H9 (cell line): ENCODE measurements around the gene SMIM36. TPM values are rescaled to one million over a fixed set of nuclear protein-coding genes. Genes with fewer than 3 reads are reported as not detected.

Source experiments
- DNase-seq: peaks from one replicate; pipeline ENCODE4 v3.0.0-alpha.2; 2017
- H2AFZ ChIP-seq: one replicate; pipeline ENCODE4 v1.6.1; 2013; ENCODE audit warnings: mild to moderate bottlenecking, low read length, control low read depth, moderate library complexity
- H2AK5ac ChIP-seq: 2 replicates; pipeline ENCODE4 v1.6.1; 2013; ENCODE audit warnings: low read length, control low read depth, mixed read lengths; ENCODE audit not compliant: insufficient read length
- H2BK120ac ChIP-seq: one replicate; pipeline ENCODE4 v1.6.1; 2013; ENCODE audit warnings: low read depth, mild to moderate bottlenecking, low read length, control low read depth, inconsistent platforms; ENCODE audit not compliant: poor library complexity, severe bottlenecking
- H2BK12ac ChIP-seq: 2 replicates; pipeline ENCODE4 v1.6.1; 2013; ENCODE audit warnings: low read length, control low read depth, mixed read lengths, low read depth; ENCODE audit not compliant: insufficient read length
- H2BK15ac ChIP-seq: 2 replicates; pipeline ENCODE4 v1.6.1; 2013; ENCODE audit warnings: low read depth, low read length, control low read depth
- H2BK20ac ChIP-seq: one replicate; pipeline ENCODE4 v1.6.1; 2013; ENCODE audit warnings: low read depth, mild to moderate bottlenecking, low read length, control low read depth, inconsistent platforms; ENCODE audit not compliant: poor library complexity, severe bottlenecking
- H2BK5ac ChIP-seq: 2 replicates; pipeline ENCODE4 v1.6.1; 2013; ENCODE audit warnings: low read length, control low read depth, mixed read lengths; ENCODE audit not compliant: insufficient read length
- H3K14ac ChIP-seq: 2 replicates; pipeline ENCODE4 v1.6.1; 2013; ENCODE audit warnings: low read length, control low read depth; ENCODE audit not compliant: insufficient read depth
- H3K18ac ChIP-seq: 2 replicates; pipeline ENCODE4 v1.6.1; 2013; ENCODE audit warnings: low read depth, mild to moderate bottlenecking, mixed read lengths, low read length, control low read depth; ENCODE audit not compliant: insufficient read length
- H3K23ac ChIP-seq: 2 replicates; pipeline ENCODE4 v1.6.1; 2013; ENCODE audit warnings: low read length, control low read depth, mixed read lengths, low read depth; ENCODE audit not compliant: insufficient read length
- H3K23me2 ChIP-seq: 2 replicates; pipeline ENCODE4 v1.6.1; 2013; ENCODE audit warnings: low read depth, mild to moderate bottlenecking, mixed read lengths, low read length, control low read depth; ENCODE audit not compliant: insufficient read length, poor library complexity, severe bottlenecking
- H3K27ac ChIP-seq: 2 replicates; pipeline ENCODE4 v1.5.1; 2013; ENCODE audit warnings: low read length, control low read depth, mixed read lengths, low read depth; ENCODE audit not compliant: insufficient read length
- H3K27me3 ChIP-seq: 2 replicates; pipeline ENCODE4 v1.6.1; 2013; ENCODE audit warnings: low read length, control low read depth, inconsistent platforms; ENCODE audit not compliant: insufficient read depth
- H3K4ac ChIP-seq: 2 replicates; pipeline ENCODE4 v1.6.1; 2013; ENCODE audit warnings: low read depth, mild to moderate bottlenecking, control low read depth, inconsistent platforms, low read length, moderate library complexity
- H3K4me1 ChIP-seq: 2 replicates; pipeline ENCODE4 v1.6.1; 2013; ENCODE audit warnings: low read length, control low read depth, inconsistent platforms; ENCODE audit not compliant: insufficient read depth
- H3K4me2 ChIP-seq: 2 replicates; pipeline ENCODE4 v1.6.1; 2013; ENCODE audit warnings: low read length, control low read depth, mixed read lengths; ENCODE audit not compliant: insufficient read length, insufficient read depth
- H3K56ac ChIP-seq: 2 replicates; pipeline ENCODE4 v1.6.1; 2013; ENCODE audit warnings: low read depth, mild to moderate bottlenecking, mixed read lengths, low read length, control low read depth; ENCODE audit not compliant: insufficient read length
- H3K79me1 ChIP-seq: 2 replicates; pipeline ENCODE4 v1.6.1; 2013; ENCODE audit warnings: low read depth, mild to moderate bottlenecking, moderate library complexity, low read length, control low read depth, inconsistent platforms; ENCODE audit not compliant: insufficient read depth, poor library complexity, severe bottlenecking
- H3K79me2 ChIP-seq: 2 replicates; pipeline ENCODE4 v1.6.1; 2013; ENCODE audit warnings: low read length, control low read depth, inconsistent platforms; ENCODE audit not compliant: insufficient read depth
- H3K9ac ChIP-seq: 2 replicates; pipeline ENCODE4 v1.6.1; 2013; ENCODE audit warnings: low read length, control low read depth, mixed read lengths; ENCODE audit not compliant: insufficient read length; ENCODE audit errors: extremely low read depth
- H3K9me3 ChIP-seq: one replicate; pipeline ENCODE4 v1.6.1; 2013; ENCODE audit warnings: low read depth, low read length, inconsistent platforms; ENCODE audit not compliant: control insufficient read depth
- H3T11ph ChIP-seq: one replicate; pipeline ENCODE4 v1.6.1; 2013; ENCODE audit warnings: mild to moderate bottlenecking, low read length, control low read depth, inconsistent platforms
- H4K20me1 ChIP-seq: one replicate; pipeline ENCODE4 v1.6.1; 2013; ENCODE audit not compliant: control insufficient read depth, insufficient read length, insufficient read depth
- H4K5ac ChIP-seq: 2 replicates; pipeline ENCODE4 v1.6.1; 2013; ENCODE audit warnings: low read depth, mild to moderate bottlenecking, mixed read lengths, low read length, control low read depth; ENCODE audit not compliant: insufficient read length
- H4K8ac ChIP-seq: replicated peaks from 2 replicates; pipeline ENCODE4 v1.6.1; 2013; ENCODE audit warnings: low read length, control low read depth, mixed read lengths, low read depth; ENCODE audit not compliant: insufficient read length
- H4K91ac ChIP-seq: 2 replicates; pipeline ENCODE4 v1.6.1; 2013; ENCODE audit warnings: low read depth, mild to moderate bottlenecking, moderate library complexity, mixed read lengths, low read length, control low read depth; ENCODE audit not compliant: insufficient read length
- H3K27ac Mint-ChIP-seq, 3 experiments: 2 replicates in 2 of 3; 3 replicates in 1 of 3; pipeline ENCODE4 v1.8.0; 2020 to 2021; ENCODE audit warnings: mixed read lengths in 3 of 3, mild to moderate bottlenecking in 1 of 3, moderate library complexity in 1 of 3
- H3K27me3 Mint-ChIP-seq: 2 replicates; pipeline ENCODE4 v1.8.0; 2021; ENCODE audit warnings: low read depth, mild to moderate bottlenecking, moderate library complexity, mixed read lengths
- H3K36me3 Mint-ChIP-seq, 3 experiments: 2 replicates in 2 of 3; 3 replicates in 1 of 3; pipeline ENCODE4 v1.8.0; 2020 to 2021; ENCODE audit warnings: low read depth in 3 of 3, mixed read lengths in 3 of 3; ENCODE audit not compliant: insufficient read depth in 1 of 3
- H3K4me1 Mint-ChIP-seq, 2 experiments: 2 replicates each; pipeline ENCODE4 v1.8.0; 2020; ENCODE audit warnings: mixed read lengths in 2 of 2
- H3K4me3 Mint-ChIP-seq, 2 experiments: 2 replicates in 1 of 2; 3 replicates in 1 of 2; pipeline ENCODE4 v1.8.0; 2020 to 2021; ENCODE audit warnings: mild to moderate bottlenecking in 2 of 2, mixed read lengths in 2 of 2, moderate library complexity in 1 of 2
- H3K9me3 Mint-ChIP-seq, 2 experiments: 2 replicates in 1 of 2; 3 replicates in 1 of 2; pipeline ENCODE4 v1.8.0; 2020; ENCODE audit warnings: mild to moderate bottlenecking in 2 of 2, mixed read lengths in 2 of 2, moderate library complexity in 1 of 2
- WGBS: extraction: QIAGEN DNeasy Blood & Tissue Kit; methylation state at CpG from one replicate; pipeline ENCODE4 v1.1.7; 2013; ENCODE audit warnings: missing lambda C conversion rate, low lambda C conversion rate, mixed read lengths; ENCODE audit not compliant: insufficient read length; ENCODE audit errors: extremely low coverage; 5-methylcytosine and 5-hydroxymethylcytosine counted together
- total RNA-seq: library from RNA; stranded (reverse); gene quantifications from 2 replicates; pipeline ENCODE4 v1.2.1, GENCODE V29; 2021
- TF ChIP-seq, protein P1 (sequence below): fragments of 200-600 bp; sonication (generic); conservative IDR thresholded peaks from 3 replicates; pipeline ENCODE4 v1.8.0; 2021; ENCODE audit warnings: antibody characterized with exemption, mild to moderate bottlenecking

SMIM36 gene
- total RNA-seq, 1 experiment from 2014 or later = not detected

DNA sequence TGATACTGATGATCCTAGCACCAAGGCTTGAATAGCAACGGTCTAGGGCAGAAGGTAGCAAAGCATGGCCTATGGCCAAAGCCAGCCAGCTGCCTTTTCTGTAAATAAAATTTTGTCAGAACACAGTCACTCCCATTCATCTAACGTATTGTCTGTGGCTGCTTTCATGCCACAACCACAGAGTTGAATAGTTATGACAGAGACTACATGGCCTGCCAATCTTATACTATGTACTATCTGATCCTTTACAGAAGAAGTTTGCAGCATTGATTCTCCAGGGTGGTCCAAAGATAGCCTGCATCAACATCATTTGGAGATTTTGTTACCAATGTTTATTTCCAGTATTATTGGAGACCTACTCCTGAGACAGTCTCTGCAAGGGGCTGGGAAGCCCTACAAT, 69.7 kb downstream of the SMIM36 start:
- Histone ChIP-seq H4K91ac (no peak overlapping the region), H3K4me1 (no peaks in the 10 kb centered on the region; the same call in 1 of the 2 replicates), H3K23me2 (no peaks in the 10 kb centered on the region), H3K9me3 (no peaks in the 10 kb centered on the region), H4K5ac (no peak overlapping the region), H4K8ac (no peak overlapping the region), H2BK15ac (no peak overlapping the region), H3K79me1 (no peaks in the 10 kb centered on the region), H2BK20ac (no peak overlapping the region), H2BK120ac (no peak overlapping the region), H3K27me3 (no peaks in the 10 kb centered on the region), H2BK5ac (no peak overlapping the region), H2AFZ (no peak overlapping the region), H3K27ac (no peak overlapping the region), H3K14ac (no peak overlapping the region), H3K4me2 (no peak overlapping the region), H3T11ph (no peak overlapping the region), H3K56ac (no peak overlapping the region), H3K23ac (no peak overlapping the region), H2BK12ac (no peak overlapping the region), H3K79me2 (no peaks in the 10 kb centered on the region), H3K9ac (no peak overlapping the region), H2AK5ac (no peak overlapping the region), H3K18ac (no peak overlapping the region), H3K4ac (no peak overlapping the region), H4K20me1 (no peaks in the 10 kb centered on the region)
- Mint-ChIP-seq H3K27ac (no peak overlapping the region; a peak in 1 of 7 replicates), H3K27me3 (no peaks in the 10 kb centered on the region; the same call in 1 of the 2 replicates), H3K36me3 (no peaks in the 10 kb centered on the region; a peak in 2 of 7 replicates), H3K9me3 (peaks cover 0 to 5% of the 10 kb centered on the region in 2 experiments; a peak in 4 of 5 replicates), H3K4me1 (peaks cover 21 to 22% of the 10 kb centered on the region in 2 experiments), H3K4me3 (no peak overlapping the region)
- no CpG with 5 or more reads among the region's 2 CpGs for WGBS
- no peak for DNase-seq
- TF ChIP-seq, protein P1, sequence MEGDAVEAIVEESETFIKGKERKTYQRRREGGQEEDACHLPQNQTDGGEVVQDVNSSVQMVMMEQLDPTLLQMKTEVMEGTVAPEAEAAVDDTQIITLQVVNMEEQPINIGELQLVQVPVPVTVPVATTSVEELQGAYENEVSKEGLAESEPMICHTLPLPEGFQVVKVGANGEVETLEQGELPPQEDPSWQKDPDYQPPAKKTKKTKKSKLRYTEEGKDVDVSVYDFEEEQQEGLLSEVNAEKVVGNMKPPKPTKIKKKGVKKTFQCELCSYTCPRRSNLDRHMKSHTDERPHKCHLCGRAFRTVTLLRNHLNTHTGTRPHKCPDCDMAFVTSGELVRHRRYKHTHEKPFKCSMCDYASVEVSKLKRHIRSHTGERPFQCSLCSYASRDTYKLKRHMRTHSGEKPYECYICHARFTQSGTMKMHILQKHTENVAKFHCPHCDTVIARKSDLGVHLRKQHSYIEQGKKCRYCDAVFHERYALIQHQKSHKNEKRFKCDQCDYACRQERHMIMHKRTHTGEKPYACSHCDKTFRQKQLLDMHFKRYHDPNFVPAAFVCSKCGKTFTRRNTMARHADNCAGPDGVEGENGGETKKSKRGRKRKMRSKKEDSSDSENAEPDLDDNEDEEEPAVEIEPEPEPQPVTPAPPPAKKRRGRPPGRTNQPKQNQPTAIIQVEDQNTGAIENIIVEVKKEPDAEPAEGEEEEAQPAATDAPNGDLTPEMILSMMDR = no peak
